GM18907 (cell line): Measurements from ENCODE around the gene SPDYE3.
A peak's percentile ranks its signal among the peaks of the same experiment; 100 is the strongest.
"Not testable (repeated sequence)": the region's sequence is repeated elsewhere in the genome, so short reads cannot be mapped to it uniquely, and the experiment has no call there.

Experiments
- ATAC-seq: cut with Tn5 transposase; IDR thresholded peaks from one replicate; pipeline ENCODE4 v1.9.1; 2021; ENCODE audit warnings: mild to moderate bottlenecking, moderate library complexity; ENCODE audit not compliant: unreplicated experiment

SPDYE3 gene

GRCh38 chr7:100287191-100287969 is 20.1 kb upstream of the SPDYE3 start:
- not testable (repeated sequence) for ATAC-seq

- not testable (repeated sequence) for ATAC-seq
Measured at GRCh38 chr7:100288258-100288657, 19.2 kb upstream of the SPDYE3 start.

GRCh38 chr7:100292162-100292561 is 15.3 kb upstream of the SPDYE3 start:
- ATAC-seq: peak; percentile 49

DNA sequence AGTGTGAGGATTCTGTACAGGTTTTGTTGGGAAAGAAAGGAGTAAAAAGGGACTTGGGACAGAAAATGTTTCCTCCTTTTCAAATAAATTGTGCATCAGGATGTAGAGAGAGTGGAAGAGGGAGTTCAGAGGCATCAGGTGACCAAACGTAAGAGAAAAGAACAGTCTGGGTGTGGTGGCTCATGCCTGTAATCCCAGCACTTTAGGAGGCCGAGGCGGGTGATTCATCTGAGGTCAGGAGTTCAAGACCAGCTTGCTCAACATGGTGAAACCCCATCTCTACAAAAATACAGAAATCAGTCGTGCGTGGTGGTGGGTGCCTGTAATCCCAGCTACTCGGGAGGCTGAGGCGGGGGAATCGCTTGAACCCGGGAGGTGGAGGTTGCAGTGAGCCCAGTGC is 12.2 kb upstream of the SPDYE3 start:
- not testable (repeated sequence) for ATAC-seq

GRCh38 chr7:100297852-100298631 is 9.5 kb upstream of the SPDYE3 start:
- not testable (repeated sequence) for ATAC-seq

- not testable (repeated sequence) for ATAC-seq
Measured at GRCh38 chr7:100298632-100298895, 8.9 kb upstream of the SPDYE3 start.

DNA sequence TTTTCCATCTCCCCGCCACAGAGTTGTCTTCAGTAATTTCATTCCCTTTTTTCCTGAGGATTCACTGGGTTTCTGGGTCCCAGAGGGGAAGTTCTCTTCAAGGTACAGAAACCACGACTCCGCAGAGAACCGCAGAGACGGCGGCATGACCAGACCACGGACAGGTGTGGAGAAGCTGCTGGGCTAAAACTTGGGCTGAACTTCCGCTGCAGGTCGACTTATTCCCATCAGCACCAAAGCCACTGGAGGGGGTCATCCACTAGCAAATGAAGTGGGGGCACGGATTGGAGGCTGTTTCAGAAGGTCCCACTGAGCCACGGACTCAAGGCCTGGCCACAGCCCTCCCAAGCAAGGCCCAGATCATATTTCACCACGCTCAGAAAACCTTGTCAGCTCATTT is 3.0 kb upstream of the SPDYE3 start:
- not testable (repeated sequence) for ATAC-seq

DNA sequence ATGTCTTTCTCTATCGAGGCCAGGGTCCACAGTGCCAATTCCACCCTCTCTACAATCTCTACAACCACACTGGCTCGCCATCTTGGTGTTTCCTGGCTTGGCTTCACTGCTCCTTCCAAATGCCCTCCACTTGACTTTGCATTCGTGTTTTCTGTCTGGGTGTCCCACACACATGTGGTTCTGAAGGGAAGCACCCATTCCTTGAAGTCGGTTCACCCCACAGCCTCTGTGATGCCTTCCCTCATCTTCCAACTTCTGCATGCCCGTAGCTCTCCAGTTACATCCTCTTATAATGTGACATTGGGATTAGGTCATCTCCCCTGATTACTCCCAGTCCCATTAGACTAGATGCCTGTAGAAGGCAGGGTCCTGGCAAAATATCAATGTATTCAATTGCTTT is 10.8 kb downstream of the SPDYE3 start:
- not testable (repeated sequence) for ATAC-seq

DNA sequence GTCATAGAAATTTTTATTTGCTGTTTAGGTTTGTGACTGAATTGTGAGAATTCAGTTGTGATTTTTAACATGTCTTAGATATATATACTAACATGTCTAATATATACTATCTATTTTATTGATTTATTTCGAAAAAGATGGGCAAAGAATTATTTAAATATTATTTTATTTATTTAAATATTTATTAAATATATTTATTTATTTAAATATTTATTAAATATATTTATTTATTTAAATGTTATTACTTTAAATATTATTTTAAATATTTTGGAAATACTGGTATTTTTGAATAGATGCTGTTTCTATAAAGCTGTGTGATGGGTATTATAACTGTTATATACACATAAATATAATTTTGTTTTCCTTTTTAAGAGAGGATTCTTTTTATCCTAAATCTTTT is 14.1 kb downstream of the SPDYE3 start:
- ATAC-seq: not testable (repeated sequence)

DNA sequence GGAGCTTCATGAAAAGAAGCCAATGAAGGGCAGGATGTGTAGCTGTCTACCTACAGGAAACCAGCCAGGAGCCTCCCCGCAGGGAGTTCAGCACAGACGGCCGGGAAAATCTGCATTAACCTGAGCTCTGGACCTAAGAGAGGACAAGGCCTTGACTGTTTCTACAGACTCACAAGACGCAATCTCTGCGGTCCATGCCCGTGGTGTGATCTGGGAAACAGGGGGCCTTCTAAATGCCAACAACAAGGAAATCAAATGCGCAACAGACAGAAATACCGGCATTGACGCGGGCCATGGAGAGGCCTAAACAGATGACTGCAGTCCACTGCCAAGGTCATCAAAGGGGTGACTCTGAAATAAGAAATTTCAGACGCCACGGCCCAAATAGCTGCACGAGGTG is 16.7 kb downstream of the SPDYE3 start:
- ATAC-seq: not testable (repeated sequence)

- not testable (repeated sequence) for ATAC-seq
Measured at GRCh38 chr7:100325671-100326070, 18.2 kb downstream of the SPDYE3 start.

DNA sequence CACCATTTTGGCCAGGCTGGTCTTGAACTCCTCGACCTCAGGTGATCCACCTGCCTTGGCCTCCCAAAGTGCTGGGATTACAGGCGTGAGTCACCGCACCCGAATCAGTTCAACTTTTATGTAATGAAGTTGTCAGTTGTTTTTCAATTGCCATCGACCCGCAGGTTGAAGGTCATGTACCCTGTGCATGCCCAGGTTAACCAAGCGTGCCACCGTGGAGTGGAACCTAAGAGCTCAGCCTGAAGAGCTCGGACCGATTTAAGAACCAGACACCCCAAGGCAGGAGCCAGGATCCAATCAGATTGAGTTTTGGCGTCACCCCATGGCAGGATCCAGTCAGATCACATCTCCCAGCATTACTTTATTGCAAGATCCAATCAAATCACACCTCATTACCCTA is 19.4 kb downstream of the SPDYE3 start:
- not testable (repeated sequence) for ATAC-seq

GRCh38 chr7:100335566-100336466 is 28.3 kb downstream of the SPDYE3 start:
- peak; percentile 93 for ATAC-seq

DNA sequence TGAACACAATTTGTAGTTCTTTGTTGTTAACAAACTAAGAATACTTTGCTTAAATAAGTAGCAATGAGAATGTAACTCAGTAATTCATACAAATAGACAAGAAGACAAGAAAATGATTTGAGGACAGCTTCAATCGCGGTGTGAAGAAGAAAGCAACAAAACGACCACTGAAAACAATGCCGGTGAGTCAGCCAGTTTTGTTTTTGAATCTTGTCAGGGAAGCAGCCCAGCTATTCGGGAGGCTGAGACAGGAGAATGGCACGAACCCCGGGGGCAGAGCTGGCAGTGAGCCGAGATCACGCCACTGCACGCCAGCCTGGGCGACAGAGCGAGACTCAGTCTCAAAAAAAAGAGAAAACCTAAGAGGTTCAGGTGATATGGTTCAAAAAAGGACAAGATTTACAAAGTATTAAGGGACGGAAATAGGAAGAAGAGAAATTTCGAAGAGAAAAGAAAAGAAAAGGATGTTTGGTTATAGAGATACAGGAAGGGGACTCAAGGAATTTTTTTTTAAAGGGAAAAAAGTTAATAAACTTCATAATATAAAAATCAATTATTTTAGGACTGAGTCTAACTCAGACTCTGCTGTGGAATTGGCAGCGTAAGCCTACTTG is 30.7 kb downstream of the SPDYE3 start:
- not testable (repeated sequence) for ATAC-seq

DNA sequence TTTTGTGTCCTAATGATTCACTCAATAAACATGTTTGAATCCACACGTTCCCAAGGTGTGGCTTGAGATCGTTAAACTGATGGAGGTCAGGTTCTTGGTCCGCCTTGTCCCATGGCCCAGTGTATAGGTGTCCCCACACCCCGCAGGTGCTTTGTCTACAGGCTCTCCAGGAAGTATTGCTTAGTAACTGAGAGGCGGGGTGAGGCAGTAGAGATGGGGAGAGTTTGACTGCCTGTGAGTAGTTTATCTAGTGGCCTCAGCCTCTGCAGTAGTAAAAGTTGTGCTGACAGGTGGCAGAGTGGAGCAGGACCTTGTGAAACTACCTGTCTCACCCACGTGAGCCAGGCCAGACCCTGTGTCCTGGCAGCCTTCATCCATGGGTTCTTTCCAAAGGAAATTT is 33.8 kb downstream of the SPDYE3 start:
- ATAC-seq: not testable (repeated sequence)

- ATAC-seq: no peak
Measured at GRCh38 chr7:100342765-100343164, 35.3 kb downstream of the SPDYE3 start.

DNA sequence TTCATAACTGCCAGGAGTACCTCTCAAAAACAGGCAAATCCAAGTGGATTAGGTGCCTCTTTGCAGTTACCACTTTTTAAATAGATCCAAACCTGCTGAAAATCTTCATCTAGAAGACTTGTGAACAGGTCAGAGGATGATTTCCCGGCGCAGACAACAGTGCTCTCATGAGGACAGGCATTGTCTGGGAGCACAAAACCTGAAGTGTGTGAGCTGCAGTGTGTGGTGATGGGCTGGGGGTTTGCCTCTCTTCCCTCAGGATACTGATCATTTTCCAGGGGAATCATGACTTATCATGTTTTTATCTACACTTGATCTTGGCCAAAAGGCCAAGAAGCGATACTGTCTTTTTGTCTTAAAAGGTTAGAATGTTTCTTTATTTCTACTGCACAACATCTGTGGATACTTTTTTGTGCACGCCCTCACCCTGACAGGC is 36.6 kb downstream of the SPDYE3 start:
- ATAC-seq: not testable (repeated sequence)

GRCh38 chr7:100344560-100345287 is 37.2 kb downstream of the SPDYE3 start:
- peak; percentile 77 for ATAC-seq

GRCh38 chr7:100345288-100345672 is 37.8 kb downstream of the SPDYE3 start:
- peak; percentile 37 for ATAC-seq

DNA sequence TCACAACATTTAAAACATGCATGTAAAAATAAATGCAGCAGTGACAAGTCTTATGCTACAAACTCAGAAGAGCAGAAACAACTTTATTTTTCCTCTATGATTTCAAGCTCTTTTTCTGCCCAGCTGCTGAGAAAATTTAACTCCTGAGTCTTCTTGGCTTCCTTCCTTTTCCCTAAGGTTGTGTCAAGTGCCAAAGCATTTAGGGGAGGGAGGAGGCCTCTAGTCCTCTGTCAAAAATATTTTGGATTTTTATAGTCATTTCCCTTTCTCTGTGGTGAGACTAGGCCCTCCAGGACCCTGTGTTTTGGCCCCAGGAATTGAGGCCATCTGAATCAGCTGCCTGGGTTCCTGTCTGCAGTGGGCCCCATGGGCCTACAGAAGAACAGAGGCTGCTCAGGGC is 39.4 kb downstream of the SPDYE3 start:
- no peak for ATAC-seq
